GM21526 (cell line): ENCODE results near the gene LTBP1.
"Not testable (repeated sequence)": the region's sequence is repeated elsewhere in the genome, so short reads cannot be mapped to it uniquely, and the experiment has no call there.

Source experiments
- ATAC-seq: cut with Tn5 transposase; IDR thresholded peaks from one replicate; pipeline ENCODE4 v1.9.1; 2021; ENCODE audit warnings: moderate library complexity; ENCODE audit not compliant: unreplicated experiment, low FRiP score

LTBP1 gene

GRCh38 chr2:33133454-33133952 is 186.8 kb downstream of the LTBP1 start:
- no peak for ATAC-seq

DNA sequence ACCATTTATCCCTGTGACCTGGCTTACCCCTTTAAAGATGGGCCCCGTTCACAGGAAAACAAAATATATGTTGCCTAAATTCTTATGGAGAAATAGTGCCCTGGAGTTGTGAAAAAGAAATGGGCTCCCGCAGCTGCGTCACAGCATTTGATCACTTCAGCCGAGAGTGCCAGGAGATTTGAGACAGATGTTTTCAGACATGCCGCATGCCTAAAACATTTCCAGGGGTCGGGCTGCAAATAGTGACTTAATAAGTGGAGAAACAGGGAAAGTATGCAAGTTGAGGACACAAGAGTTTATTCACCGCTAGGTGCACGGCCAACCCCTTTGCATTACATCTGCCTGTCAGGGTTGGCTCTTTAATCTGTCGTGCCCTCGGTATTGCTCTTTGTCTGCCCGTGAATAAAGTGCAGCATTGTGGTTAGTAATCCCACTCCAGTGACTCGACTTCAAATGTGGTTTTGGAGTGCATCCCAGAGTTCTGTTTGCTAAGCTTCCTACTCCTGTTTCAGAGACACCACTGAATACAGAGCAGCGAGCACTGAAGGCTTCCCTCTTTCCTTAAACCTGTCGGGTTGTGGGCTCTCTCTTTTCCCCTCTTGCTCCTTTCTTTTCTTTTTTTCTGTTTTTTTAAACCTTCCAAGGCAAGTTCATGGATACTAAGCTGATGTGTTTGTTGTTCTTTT is 187.5 kb downstream of the LTBP1 start:
- no peak for ATAC-seq

DNA sequence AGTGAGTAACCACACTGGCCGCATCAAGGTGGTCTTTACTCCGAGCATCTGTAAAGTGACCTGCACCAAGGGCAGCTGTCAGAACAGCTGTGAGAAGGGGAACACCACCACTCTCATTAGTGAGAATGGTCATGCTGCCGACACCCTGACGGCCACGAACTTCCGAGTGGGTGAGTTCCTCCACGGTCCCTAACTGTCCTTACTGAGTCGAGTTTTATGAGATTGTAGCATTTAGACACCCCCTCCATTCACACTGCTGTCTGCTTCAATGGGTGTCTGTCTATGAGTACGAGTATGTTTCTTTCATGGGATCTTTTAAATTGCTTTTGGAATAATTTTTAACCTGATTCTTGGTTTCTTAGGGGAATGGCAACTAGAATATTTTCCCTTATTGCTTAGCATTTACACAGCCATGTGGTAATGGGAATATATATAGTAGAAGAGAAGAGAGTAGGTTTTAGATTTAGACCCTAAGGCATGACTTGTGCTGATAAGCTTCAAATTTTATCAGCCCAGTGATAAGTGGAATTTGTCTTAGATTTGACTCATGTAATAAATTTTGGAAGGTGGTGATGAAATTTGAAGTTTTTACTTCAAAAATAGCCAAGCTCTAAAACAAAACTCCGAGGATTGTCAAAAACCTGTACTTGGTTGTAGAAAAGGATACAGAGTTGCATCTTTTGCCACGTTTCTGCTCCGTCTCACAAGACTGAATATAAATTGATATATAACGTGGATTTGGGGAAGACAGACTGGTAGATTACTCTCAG is 188.2 kb downstream of the LTBP1 start:
- no peak for ATAC-seq

GRCh38 chr2:33135645-33136044 is 188.9 kb downstream of the LTBP1 start:
- ATAC-seq = no peak

GRCh38 chr2:33136056-33136455 is 189.3 kb downstream of the LTBP1 start:
- no peak for ATAC-seq

GRCh38 chr2:33136566-33136965 is 189.8 kb downstream of the LTBP1 start:
- no peak for ATAC-seq

DNA sequence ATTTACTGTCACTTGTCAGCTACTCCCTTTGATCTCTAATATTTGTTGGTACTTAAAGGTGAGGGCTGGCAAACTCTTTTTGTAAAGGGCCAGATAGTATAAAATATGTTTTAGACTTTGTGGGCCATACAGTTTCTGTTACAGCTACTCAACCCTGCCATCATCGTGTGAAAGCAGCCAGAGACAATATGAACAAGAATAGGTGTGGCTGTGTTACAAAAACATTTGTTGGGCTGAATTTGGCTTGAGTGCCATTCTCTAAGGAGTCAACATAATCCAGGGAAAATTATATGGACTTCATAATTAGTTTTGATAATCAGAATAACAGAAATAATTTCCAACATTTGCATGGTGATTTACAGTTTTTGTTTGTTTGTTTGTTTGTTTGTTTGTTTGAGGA is 190.6 kb downstream of the LTBP1 start:
- no peak for ATAC-seq

DNA sequence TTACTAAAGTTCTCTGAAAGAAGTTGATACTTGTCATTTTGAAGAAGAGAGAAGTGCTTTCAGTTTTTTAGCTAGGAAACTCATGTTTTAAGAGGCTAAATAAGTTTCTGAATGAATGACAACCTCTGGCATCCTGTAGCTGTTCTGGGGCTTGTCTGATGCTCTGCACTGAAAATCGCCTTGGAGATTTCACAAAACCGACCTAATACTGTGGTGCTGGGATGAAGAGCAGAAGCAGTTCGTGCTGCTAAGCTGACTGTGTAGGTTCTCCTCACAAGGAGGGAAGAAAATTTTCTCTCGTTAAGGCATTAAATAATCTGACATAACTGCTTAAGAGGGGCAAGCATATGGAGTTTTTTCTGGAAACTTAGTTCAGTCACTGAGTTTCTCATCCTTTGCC is 193.2 kb downstream of the LTBP1 start:
- ATAC-seq = no peak

DNA sequence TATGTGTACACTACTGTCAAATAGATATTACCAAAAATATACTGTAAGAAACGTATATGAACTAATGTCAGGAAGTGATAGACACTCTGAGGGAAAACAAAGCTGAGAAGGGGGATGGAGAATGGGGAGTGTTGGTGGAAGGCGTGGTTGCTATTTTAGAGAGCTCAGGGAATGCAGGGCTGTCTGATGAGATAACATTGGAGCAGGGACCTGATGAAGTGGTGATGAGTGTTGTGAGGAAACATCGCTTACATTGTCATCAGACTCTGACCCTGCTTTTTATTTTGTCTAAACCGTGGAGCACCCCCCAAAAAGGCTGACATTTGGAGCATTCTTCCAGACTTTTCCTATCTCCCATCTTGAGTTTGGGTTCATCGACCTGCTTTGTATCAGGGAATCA is 194.7 kb downstream of the LTBP1 start:
- no peak for ATAC-seq

GRCh38 chr2:33142810-33143209 is 196.1 kb downstream of the LTBP1 start:
- ATAC-seq = no peak

DNA sequence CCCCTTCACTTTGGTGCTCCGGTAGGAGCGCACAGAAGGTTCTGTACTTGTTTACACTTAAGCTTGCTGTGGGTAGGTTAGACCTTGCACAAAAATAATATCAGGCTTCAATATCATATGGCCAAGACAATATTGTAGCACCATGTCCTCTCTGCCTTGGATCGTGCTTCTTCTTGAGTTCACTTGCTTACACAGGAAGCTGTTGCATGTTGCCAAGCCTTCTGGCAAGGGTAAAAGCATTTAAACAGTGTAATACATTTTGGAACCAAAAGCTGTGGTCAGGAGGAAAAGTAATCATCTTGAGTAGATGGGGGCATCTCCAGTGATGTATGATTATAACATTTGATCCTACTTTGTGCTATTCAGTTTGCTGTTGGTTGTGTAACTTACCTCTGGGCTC is 197.5 kb downstream of the LTBP1 start:
- no peak for ATAC-seq

DNA sequence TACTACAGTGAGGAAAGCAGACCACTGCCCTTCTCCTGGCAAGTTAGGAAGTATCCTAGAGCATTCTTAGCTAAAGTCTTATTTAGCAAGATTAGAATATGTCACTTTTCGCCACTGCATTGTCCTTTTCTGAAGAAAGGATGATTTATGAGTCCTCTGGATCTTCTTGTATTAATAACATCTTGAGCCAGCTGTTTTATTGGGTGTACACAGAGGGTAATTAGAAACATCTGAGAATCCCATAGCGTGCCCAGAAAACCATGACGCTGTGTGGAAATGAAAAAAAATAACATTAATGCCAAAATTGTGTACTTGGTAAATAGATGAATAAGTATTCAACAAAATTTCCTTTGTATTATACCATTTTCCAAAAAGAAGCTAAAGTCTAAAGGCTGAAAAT is 198.7 kb downstream of the LTBP1 start:
- ATAC-seq = no peak

GRCh38 chr2:33146102-33146501 is 199.3 kb downstream of the LTBP1 start:
- no peak for ATAC-seq

- no peak for ATAC-seq
Measured at GRCh38 chr2:33153008-33153407, 206.3 kb downstream of the LTBP1 start.

- ATAC-seq = no peak
Measured at GRCh38 chr2:33158482-33159003, 211.8 kb downstream of the LTBP1 start.

DNA sequence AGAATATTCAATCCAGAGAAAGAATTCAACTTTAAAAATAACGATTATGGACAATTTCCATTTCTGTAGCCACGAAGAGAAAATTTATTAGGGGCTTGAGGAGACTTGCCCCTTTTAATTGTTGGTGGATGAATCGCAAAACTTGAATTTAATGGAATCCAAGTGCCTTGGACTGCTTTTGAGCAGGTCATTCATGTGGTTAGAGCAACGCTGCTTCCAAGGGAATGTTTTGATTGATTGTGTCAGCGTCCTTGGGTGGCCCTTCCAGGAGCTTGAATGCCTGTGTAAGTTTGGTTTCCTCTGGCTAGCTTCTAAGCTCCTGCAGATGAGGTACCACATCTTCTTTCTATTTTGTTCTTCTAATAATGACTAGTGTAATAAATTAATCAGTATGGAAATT is 213.4 kb downstream of the LTBP1 start:
- no peak for ATAC-seq

DNA sequence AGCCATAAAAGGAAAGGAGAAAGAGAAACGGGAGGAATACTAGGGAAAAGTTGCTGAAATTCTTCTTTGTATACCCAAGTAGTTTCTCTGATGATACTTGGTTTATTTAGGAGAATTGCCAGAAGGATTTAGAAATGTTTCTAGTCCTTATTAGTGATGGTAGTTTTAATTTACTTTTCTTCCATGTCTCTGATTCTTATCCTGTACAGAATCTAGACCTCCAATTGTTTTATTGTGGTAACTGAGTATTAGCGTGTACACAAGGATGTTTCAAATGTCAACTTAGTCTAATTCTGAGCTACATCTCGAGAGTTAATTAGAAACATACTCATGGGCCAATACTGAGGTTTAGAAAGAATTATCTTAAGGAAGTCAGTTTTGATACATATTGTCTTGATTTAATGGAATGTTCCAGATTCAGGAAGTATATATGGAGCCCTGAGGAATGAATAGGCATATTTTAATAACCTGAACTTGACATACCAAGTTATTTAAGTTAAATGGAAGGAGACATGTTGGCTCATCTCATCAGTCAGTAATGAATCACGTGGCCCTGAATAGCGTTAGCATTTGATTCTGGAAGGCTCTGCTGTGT is 219.6 kb downstream of the LTBP1 start:
- no peak for ATAC-seq

DNA sequence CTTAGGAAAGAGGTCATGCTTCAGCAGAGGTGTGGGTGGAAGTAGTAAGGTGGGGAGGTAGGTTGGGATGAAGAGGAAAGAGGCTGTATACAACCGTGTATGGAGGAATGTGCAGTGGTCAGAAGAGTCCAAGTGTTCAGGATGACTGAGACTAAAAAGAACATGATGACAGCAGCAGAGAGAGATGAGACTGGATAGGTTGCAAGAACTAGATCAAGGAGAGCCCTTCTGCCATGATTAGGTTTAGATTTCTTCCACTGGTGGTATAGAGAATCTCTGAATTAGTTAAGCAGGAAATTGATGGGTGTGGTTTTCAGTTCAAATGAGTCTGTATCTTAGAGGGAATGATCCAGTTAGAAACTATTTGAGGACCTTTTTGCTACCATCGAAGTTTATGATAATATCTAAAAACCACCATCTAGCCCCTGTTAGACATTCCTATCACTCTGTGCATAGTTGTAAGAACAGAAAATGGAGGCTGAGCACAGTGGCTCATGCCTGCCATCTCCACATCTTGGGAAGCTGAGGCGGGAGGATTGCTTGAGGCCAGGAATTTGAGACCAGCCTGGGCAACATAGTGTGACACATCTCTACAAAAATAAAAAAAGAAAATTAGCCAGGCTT is 221.0 kb downstream of the LTBP1 start:
- no peak for ATAC-seq

GRCh38 chr2:33168425-33168824 is 221.7 kb downstream of the LTBP1 start:
- ATAC-seq = no peak

DNA sequence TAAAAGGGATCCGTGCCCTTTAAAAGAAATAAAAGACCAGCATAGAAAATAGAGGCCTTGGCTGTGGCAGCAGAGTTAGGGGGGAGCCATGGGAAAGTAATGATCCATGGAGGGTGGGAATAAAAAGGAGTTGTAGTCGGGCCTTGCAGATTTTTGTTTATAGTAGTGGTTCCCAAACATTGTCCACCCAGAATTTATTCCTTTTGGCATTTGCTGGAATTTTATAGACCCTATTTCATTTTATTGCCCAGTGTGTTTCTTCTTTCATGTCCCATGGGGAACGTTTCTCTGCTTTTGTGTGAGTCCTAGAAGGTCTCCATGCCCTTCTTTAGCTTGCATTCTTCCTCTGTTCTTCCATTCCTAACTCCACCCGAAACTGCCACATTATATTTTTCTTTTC is 222.2 kb downstream of the LTBP1 start:
- no peak for ATAC-seq

- ATAC-seq = not testable (repeated sequence)
Measured at GRCh38 chr2:33170251-33170650, 223.5 kb downstream of the LTBP1 start.
